ENCODE measurements around the gene HNF1A. TPM values are rescaled to one million over a fixed set of nuclear protein-coding genes. Genes with fewer than 3 reads are reported as not detected.

Gene HNF1A
- total and polyA plus RNA-seq, 2 of the 13 experiments (the other 11 are each of a cell fraction or from before 2014, with no cell fraction given) = 13.4 to 34.7 TPM

DNA sequence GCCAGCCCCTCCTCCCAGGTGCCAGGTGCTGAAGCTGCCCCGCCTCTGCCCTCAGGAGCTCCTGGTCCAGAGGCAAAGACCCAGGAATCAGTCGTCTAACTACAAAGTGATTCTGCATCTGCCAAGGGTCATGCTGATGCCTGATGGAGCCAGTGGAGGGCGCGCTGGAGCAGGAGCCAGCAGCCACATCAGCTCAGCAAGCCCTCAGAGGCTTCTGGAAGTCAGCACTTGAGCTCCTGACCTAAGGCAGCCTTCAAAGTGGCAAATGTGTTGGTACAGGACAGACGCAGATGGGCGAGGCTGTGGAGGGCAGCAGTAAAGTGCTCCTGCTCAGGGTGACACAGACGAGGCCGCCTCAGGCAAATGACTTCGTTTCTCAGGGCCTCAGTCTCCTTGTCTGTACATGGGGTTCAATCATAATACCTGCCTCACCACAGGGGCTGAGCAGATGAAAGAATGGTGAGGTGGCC, 27.0 kb downstream of the HNF1A start (continued):
- TF ChIP-seq, protein P1, sequence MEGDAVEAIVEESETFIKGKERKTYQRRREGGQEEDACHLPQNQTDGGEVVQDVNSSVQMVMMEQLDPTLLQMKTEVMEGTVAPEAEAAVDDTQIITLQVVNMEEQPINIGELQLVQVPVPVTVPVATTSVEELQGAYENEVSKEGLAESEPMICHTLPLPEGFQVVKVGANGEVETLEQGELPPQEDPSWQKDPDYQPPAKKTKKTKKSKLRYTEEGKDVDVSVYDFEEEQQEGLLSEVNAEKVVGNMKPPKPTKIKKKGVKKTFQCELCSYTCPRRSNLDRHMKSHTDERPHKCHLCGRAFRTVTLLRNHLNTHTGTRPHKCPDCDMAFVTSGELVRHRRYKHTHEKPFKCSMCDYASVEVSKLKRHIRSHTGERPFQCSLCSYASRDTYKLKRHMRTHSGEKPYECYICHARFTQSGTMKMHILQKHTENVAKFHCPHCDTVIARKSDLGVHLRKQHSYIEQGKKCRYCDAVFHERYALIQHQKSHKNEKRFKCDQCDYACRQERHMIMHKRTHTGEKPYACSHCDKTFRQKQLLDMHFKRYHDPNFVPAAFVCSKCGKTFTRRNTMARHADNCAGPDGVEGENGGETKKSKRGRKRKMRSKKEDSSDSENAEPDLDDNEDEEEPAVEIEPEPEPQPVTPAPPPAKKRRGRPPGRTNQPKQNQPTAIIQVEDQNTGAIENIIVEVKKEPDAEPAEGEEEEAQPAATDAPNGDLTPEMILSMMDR (CRISPR knock-in tag; IDR thresholded peaks at IDR 0.05) = peak; percentile 88
- TF ChIP-seq SETDB1 (CRISPR knock-in tag; IDR thresholded peaks at IDR 0.05; ENCODE audit: borderline replicate concordance) (no peak), NRL (CRISPR knock-in tag; IDR thresholded peaks at IDR 0.05; ENCODE audit: borderline replicate concordance) (0 out of 2 replicates have a peak, but pooled peaks have one; percentile 25), ZMYM3 (CRISPR knock-in tag; IDR thresholded peaks at IDR 0.05) (peak; percentile 74), NONO (IDR thresholded peaks at IDR 0.05) (no peak), NONO (CRISPR knock-in tag; conservative IDR thresholded peaks at IDR 0.05) (peak; percentile 42; the same call in 1 of the 2 replicates), STAG1 (CRISPR knock-in tag; IDR thresholded peaks at IDR 0.05) (peak; percentile 81), ZC3H13 (CRISPR knock-in tag; IDR thresholded peaks at IDR 0.05) (peak; percentile 58), AGO2 (optimal IDR thresholded peaks at IDR 0.05; ENCODE audit: low read depth, low read length) (peak; percentile 52), FOSL2 (CRISPR knock-in tag; IDR thresholded peaks at IDR 0.05) (0 out of 2 replicates have a peak, but pooled peaks have one; percentile 36), POLR2AphosphoS2 (IDR thresholded peaks at IDR 0.05; ENCODE audit: low read depth, low read length) (0 out of 2 replicates have a peak, but pooled peaks have one; percentile 38), ZBTB20 (CRISPR knock-in tag; IDR thresholded peaks at IDR 0.05; ENCODE audit: borderline replicate concordance, low read depth) (no peak), KDM1A (CRISPR knock-in tag; IDR thresholded peaks at IDR 0.05) (0 out of 2 replicates have a peak, but pooled peaks have one; percentile 8), GPN1 (CRISPR knock-in tag; IDR thresholded peaks at IDR 0.05; ENCODE audit: borderline replicate concordance) (no peak), ETV5 (CRISPR knock-in tag; IDR thresholded peaks at IDR 0.05; ENCODE audit: borderline replicate concordance) (no peak), ZNF768 (CRISPR knock-in tag; IDR thresholded peaks at IDR 0.05) (peak; percentile 30; the same call in 1 of the 2 replicates), TARDBP (CRISPR knock-in tag; IDR thresholded peaks at IDR 0.05) (0 out of 2 replicates have a peak, but pooled peaks have one; percentile 20), ZNF709 (CRISPR knock-in tag; IDR thresholded peaks at IDR 0.05) (no peak), ZNF629 (CRISPR knock-in tag; conservative IDR thresholded peaks at IDR 0.05) (peak; percentile 90), MED1 (CRISPR knock-in tag; IDR thresholded peaks at IDR 0.05) (0 out of 2 replicates have a peak, but pooled peaks have one; percentile 18)
- TF ChIP-seq, protein P2, sequence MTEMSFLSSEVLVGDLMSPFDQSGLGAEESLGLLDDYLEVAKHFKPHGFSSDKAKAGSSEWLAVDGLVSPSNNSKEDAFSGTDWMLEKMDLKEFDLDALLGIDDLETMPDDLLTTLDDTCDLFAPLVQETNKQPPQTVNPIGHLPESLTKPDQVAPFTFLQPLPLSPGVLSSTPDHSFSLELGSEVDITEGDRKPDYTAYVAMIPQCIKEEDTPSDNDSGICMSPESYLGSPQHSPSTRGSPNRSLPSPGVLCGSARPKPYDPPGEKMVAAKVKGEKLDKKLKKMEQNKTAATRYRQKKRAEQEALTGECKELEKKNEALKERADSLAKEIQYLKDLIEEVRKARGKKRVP (CRISPR knock-in tag; IDR thresholded peaks at IDR 0.05) = no peak
- TF ChIP-seq, protein P3, sequence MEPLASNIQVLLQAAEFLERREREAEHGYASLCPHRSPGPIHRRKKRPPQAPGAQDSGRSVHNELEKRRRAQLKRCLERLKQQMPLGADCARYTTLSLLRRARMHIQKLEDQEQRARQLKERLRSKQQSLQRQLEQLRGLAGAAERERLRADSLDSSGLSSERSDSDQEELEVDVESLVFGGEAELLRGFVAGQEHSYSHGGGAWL (CRISPR knock-in tag; IDR thresholded peaks at IDR 0.05) = 0 out of 2 replicates have a peak, but pooled peaks have one; percentile 21
- TF ChIP-seq, protein P4, sequence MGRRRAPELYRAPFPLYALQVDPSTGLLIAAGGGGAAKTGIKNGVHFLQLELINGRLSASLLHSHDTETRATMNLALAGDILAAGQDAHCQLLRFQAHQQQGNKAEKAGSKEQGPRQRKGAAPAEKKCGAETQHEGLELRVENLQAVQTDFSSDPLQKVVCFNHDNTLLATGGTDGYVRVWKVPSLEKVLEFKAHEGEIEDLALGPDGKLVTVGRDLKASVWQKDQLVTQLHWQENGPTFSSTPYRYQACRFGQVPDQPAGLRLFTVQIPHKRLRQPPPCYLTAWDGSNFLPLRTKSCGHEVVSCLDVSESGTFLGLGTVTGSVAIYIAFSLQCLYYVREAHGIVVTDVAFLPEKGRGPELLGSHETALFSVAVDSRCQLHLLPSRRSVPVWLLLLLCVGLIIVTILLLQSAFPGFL (CRISPR knock-in tag; IDR thresholded peaks at IDR 0.05) = no peak

All from HepG2 (cell line).